WI38 (cell line): ENCODE measurements around the gene NISCH.

Experiments used
- H3K4me3 ChIP-seq: 2 replicates; pipeline ENCODE4 v1.5.1; 2011; ENCODE audit warnings: low read depth, mild to moderate bottlenecking, control low read depth, low read length
- TF ChIP-seq, protein P1 (sequence below): IDR thresholded peaks from 2 replicates; pipeline ENCODE4 v1.5.1; 2012; ENCODE audit warnings: low read depth, mild to moderate bottlenecking, control low read depth, low read length

The NISCH gene

GRCh38 chr3:52454938-52455282, 494 bp upstream of the NISCH start:
- peak overlapping the region; percentile 75 for H3K4me3 ChIP-seq
- TF ChIP-seq, protein P1, sequence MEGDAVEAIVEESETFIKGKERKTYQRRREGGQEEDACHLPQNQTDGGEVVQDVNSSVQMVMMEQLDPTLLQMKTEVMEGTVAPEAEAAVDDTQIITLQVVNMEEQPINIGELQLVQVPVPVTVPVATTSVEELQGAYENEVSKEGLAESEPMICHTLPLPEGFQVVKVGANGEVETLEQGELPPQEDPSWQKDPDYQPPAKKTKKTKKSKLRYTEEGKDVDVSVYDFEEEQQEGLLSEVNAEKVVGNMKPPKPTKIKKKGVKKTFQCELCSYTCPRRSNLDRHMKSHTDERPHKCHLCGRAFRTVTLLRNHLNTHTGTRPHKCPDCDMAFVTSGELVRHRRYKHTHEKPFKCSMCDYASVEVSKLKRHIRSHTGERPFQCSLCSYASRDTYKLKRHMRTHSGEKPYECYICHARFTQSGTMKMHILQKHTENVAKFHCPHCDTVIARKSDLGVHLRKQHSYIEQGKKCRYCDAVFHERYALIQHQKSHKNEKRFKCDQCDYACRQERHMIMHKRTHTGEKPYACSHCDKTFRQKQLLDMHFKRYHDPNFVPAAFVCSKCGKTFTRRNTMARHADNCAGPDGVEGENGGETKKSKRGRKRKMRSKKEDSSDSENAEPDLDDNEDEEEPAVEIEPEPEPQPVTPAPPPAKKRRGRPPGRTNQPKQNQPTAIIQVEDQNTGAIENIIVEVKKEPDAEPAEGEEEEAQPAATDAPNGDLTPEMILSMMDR = no peak

GRCh38 chr3:52456169-52456799, 880 bp downstream of the NISCH start:
- peak overlapping the region; percentile 75 for H3K4me3 ChIP-seq
- TF ChIP-seq, protein P1 = no peak

DNA sequence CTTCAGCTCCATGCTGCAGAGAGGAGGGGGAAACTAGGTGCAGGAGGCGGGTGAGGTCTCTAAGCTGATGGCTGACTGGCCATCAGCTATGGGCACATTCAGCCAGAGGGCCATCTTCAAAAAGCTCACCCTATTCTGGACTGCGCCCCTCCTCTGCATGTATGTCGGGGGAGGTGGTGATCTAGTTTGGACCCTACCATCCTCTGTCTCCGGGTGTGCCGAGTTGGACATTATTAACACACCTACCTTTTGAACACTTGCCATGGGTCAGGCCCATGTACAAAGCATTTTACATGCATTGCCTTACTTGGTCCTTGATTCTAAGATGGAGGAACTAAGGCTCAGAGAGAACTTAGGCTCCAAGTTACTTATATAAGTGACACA, 1.4 kb downstream of the NISCH start:
- H3K4me3 ChIP-seq = peak overlapping the region; percentile 75
- TF ChIP-seq, protein P1 = no peak

DNA sequence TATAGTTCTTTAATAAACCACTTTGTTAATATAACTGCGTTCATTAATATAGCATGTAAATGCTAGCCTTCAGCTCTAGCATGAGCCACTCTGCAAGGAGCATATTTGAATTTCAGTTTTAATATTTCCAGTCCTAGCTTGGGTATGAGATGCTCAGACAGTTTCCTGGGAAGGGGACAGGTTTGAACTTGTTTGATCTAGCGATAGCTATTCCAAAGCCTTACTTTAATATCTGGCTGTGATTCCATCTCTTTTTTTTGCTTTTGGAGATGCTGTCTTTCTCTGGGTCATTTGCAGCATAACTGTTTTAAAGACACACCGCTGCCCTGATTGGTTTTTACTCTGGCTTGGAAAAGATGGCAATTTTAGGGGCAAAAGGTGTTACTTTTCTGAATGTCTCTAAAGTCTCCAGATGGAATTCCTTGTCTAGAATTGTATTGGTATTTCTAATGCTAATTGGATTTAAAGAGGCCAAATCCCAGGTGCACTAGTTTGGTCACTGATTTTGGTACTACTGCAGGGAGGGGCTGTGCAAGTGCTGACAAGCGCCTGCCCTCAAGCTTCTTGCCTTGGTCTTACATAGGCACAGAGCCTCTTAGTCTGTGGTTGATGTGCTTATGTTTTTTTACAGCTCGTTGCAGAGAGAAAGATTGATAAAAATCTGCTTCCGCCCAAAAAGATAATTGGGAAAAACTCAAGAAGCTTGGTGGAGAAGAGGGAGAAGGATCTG, 2.8 kb downstream of the NISCH start:
- TF ChIP-seq, protein P1 = no peak
- H3K4me3 ChIP-seq = no peak overlapping the region

DNA sequence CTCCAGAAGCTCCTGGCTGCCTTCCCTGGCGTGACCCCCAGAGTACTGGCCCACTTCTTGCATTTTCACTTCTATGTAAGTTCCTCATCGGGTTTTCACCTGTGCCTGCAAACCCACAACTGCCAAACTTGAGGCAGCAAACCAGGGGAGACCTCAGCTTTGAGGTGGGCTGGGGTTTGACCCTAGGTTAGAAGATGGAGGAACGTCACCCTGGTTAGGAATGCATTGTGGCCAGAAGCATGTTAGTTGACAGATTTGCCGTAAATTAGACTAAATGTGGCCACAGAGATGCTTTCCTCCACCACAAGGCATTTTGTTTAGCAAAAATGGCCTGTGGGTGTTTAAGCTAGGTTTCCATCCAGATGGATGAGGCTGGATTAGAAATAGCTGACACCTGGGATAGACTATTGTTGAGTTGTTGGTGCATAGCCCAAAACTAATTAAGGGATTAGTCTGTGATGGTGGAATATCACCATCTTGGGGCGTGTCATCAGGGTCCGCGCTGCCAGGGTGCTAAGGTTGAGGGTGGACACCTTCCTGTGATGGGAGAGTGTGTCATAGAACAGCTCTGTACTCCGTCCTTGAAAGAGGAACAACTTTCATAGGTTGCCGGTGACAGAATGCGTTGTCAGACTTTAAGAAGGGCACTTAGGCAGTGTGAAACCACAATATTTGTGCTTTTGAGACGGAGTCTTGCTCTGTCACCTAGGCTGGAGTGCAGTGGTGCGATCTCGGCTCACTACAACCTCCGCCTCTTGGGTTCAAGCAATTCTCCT, 3.6 kb downstream of the NISCH start:
- H3K4me3 ChIP-seq = no peak overlapping the region
- TF ChIP-seq, protein P1 = no peak

- TF ChIP-seq, protein P1 = no peak
- H3K4me3 ChIP-seq = no peak overlapping the region
Observed at GRCh38 chr3:52461874-52462273, 6.5 kb downstream of the NISCH start.

DNA sequence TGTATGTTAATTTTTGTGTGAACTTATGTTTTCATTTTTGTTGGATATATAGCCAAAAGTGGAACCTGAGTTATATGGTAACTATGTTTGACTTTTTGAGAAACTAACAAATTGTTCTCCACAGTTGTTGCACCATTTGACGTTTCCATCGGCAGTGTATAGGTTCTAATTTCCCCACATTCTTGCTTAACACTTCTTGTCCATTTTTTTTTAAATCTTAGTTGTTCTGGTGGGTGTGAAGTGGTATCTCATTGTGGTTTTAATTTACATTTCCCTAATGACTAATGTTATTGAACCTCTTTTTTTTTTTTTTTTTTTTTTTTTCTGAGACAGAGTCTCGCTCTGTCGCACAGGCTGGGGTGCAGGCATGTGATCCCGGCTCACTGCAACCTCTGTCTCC, 8.0 kb downstream of the NISCH start:
- no peak overlapping the region for H3K4me3 ChIP-seq

More for the DNA sequence above, 8.0 kb downstream of the NISCH start:
- TF ChIP-seq, protein P1 = no peak
